Measurements from ENCODE around the gene KAZN. TPM values are rescaled to one million over a fixed set of nuclear protein-coding genes. Genes with fewer than 3 reads are reported as not detected.

KAZN gene
- total and polyA plus RNA-seq, 9 donors, result 10.1 to 56.4 (median 27.9) TPM

- WGBS, 3 donors, result 90 to 94% (median 90%) methylated on average over 10 of the region's 10 CpGs
- TF ChIP-seq CTCF (IDR thresholded peaks at IDR 0.05) (no peak), EP300 (IDR thresholded peaks at IDR 0.05) (no peak), POLR2A (IDR thresholded peaks at IDR 0.05) (no peak)
- Histone ChIP-seq H3K4me1 (ENCODE audit: insufficient read depth) (no peaks in the 10 kb centered on the region), H3K27me3 (no peaks in the 10 kb centered on the region), H3K27ac (no peak overlapping the region), H3K9me3 (no peaks in the 10 kb centered on the region), H3K4me3 (no peak overlapping the region), H3K36me3 (no peaks in the 10 kb centered on the region)
- intact Hi-C loops (cut with DNase I), result loop anchor here in 2 of 4 donors (5.0 to 10.0 kb wide), 2 partner anchors 1137 to 1139 kb away; no protein-coding TSS in a partner anchor
- peak in 1 of 5 donors; percentile 30 for DNase-seq
Measured at GRCh38 chr1:15103906-15104305, 505.4 kb downstream of the KAZN start.

- H3K36me3 ChIP-seq, result no peaks in the 10 kb centered on the region
- TF ChIP-seq CTCF (IDR thresholded peaks at IDR 0.05), result no peak
- TF ChIP-seq EP300 (IDR thresholded peaks at IDR 0.05), result no peak
- no peak overlapping the region for H3K27ac ChIP-seq
- DNase-seq, result no peak
- H3K4me3 ChIP-seq, result no peak overlapping the region
- H3K4me1 ChIP-seq (ENCODE audit: insufficient read depth), result no peaks in the 10 kb centered on the region
- H3K27me3 ChIP-seq, result no peaks in the 10 kb centered on the region
- H3K9me3 ChIP-seq, result no peaks in the 10 kb centered on the region
- intact Hi-C loops (cut with DNase I), result loop anchor here in 2 of 4 donors (5.0 to 10.0 kb wide), 2 partner anchors 1137 to 1140 kb away; no protein-coding TSS in a partner anchor
Measured at GRCh38 chr1:15104768-15105167, 506.3 kb downstream of the KAZN start.

- H3K9me3 ChIP-seq, result no peaks in the 10 kb centered on the region
- H3K36me3 ChIP-seq, result no peaks in the 10 kb centered on the region
- no peak for DNase-seq
- no peaks in the 10 kb centered on the region for H3K4me1 ChIP-seq (ENCODE audit: insufficient read depth)
- H3K27ac ChIP-seq, result no peak overlapping the region
- TF ChIP-seq POLR2A (IDR thresholded peaks at IDR 0.05) (no peak), EP300 (IDR thresholded peaks at IDR 0.05) (no peak), CTCF (IDR thresholded peaks at IDR 0.05) (no peak)
- no peak overlapping the region for H3K4me3 ChIP-seq
- no peaks in the 10 kb centered on the region for H3K27me3 ChIP-seq
- WGBS, 3 donors, result 56 to 67% (median 64%) methylated on average over 7 of the region's 7 CpGs
- intact Hi-C loops (cut with DNase I), result loop anchor here in 1 of 4 donors (10.0 kb wide), 1 partner anchor 1142 kb away; no protein-coding TSS in a partner anchor
Measured at GRCh38 chr1:15106608-15107007, 508.1 kb downstream of the KAZN start.

GRCh38 chr1:15107058-15107687, 508.7 kb downstream of the KAZN start:
- DNase-seq, result no peak
- WGBS, 3 donors, result 91 to 100% (median 94%) methylated on average over 1 of the region's 1 CpG
- TF ChIP-seq EP300 (IDR thresholded peaks at IDR 0.05) (no peak), CTCF (IDR thresholded peaks at IDR 0.05) (no peak), POLR2A (IDR thresholded peaks at IDR 0.05) (no peak)
- H3K27me3 ChIP-seq, result no peaks in the 10 kb centered on the region
- H3K36me3 ChIP-seq, result no peaks in the 10 kb centered on the region
- H3K4me1 ChIP-seq (ENCODE audit: insufficient read depth), result no peaks in the 10 kb centered on the region
- intact Hi-C loops (cut with DNase I), result loop anchor here in 1 of 4 donors (10.0 kb wide), 1 partner anchor 1142 kb away; no protein-coding TSS in a partner anchor
- no peaks in the 10 kb centered on the region for H3K9me3 ChIP-seq
- no peak overlapping the region for H3K27ac ChIP-seq
- no peak overlapping the region for H3K4me3 ChIP-seq
